Measurements from ENCODE around the gene HOXD11.

DNA sequence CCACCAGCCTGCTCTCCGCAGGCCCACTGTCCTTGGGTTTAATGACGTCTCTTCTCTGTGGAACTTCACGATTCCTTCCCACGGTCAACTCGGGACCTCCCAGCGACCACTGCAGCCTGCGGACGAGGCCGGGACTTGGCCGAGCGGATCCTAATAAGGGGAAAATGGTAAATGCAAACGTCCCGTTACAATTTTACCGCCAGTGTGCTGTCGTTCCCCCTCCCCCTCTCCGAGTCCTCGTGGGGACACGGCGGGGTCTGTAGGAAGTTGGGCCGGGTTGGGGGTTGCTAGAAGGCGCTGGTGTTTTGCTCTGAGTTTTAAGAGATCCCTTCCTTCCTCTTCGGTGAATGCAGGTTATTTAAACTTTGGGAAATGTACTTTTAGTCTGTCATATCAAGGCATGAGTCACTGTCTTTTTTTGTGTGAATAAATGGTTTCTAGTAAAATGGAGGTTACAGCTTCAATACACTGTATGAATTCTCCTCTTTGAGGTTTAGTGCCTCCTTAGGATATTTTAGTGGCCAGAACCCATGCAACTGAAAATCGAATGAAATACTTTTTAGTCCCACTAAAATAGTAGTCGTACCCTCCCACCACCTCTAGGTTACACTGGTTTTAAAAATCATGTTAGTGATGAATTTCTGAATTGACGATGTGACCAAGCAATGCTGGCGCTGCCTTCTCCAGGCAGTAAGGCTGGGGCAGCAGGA is 2.3 kb downstream of the HOXD11 start:
- TF ChIP-seq, protein P1, sequence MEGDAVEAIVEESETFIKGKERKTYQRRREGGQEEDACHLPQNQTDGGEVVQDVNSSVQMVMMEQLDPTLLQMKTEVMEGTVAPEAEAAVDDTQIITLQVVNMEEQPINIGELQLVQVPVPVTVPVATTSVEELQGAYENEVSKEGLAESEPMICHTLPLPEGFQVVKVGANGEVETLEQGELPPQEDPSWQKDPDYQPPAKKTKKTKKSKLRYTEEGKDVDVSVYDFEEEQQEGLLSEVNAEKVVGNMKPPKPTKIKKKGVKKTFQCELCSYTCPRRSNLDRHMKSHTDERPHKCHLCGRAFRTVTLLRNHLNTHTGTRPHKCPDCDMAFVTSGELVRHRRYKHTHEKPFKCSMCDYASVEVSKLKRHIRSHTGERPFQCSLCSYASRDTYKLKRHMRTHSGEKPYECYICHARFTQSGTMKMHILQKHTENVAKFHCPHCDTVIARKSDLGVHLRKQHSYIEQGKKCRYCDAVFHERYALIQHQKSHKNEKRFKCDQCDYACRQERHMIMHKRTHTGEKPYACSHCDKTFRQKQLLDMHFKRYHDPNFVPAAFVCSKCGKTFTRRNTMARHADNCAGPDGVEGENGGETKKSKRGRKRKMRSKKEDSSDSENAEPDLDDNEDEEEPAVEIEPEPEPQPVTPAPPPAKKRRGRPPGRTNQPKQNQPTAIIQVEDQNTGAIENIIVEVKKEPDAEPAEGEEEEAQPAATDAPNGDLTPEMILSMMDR (IDR thresholded peaks at IDR 0.05 in 4 of 5, conservative IDR thresholded peaks at IDR 0.05 in 1 of 5) = no peak
- TF ChIP-seq POLR2A (IDR thresholded peaks at IDR 0.05) = no peak

Measured in gastrocnemius medialis (tissue), 4 donors.